HL-60 (cell line): ENCODE data around the gene DSE.
A peak's percentile ranks its signal among the peaks of the same experiment; 100 is the strongest.

Experiments
- DNase-seq, 2 experiments: peaks; one replicate each; pipeline ENCODE4 v3.0.0-alpha.2; 2010 to 2020; ENCODE audit warnings: low read depth in 1 of 2, low spot score in 1 of 2
- H3K27ac ChIP-seq: fragments of 250-450 bp; sonication (Bioruptor Pico); replicated peaks from 2 replicates; pipeline ENCODE4 v1.5.1; 2020; ENCODE audit warnings: mild to moderate bottlenecking, moderate library complexity
- H3K27me3 ChIP-seq: fragments of 250-450 bp; sonication (Bioruptor Pico); 2 replicates; pipeline ENCODE4 v1.5.1; 2021; ENCODE audit warnings: mild to moderate bottlenecking, moderate library complexity; ENCODE audit not compliant: insufficient read depth, poor library complexity, severe bottlenecking
- H3K4me3 ChIP-seq: replicated peaks from 2 replicates; pipeline ENCODE4 v1.5.1; 2011; ENCODE audit warnings: mild to moderate bottlenecking, control low read depth, low read length; ENCODE audit not compliant: insufficient read depth
- CTCF ChIP-seq: IDR thresholded peaks from one replicate; pipeline ENCODE4 v1.5.1; 2011; ENCODE audit warnings: low read length, control low read depth, inconsistent platforms; ENCODE audit not compliant: insufficient read depth
- GABPA ChIP-seq: IDR thresholded peaks from 2 replicates; pipeline ENCODE4 v1.6.1; 2012; ENCODE audit warnings: low read depth
- POLR2AphosphoS5 ChIP-seq: IDR thresholded peaks from 2 replicates; pipeline ENCODE4 v1.6.1; 2012; ENCODE audit warnings: low read depth
- SPI1 ChIP-seq: IDR thresholded peaks from 2 replicates; pipeline ENCODE4 v1.6.1; 2012; ENCODE audit warnings: low read depth, mild to moderate bottlenecking, borderline replicate concordance
- TF ChIP-seq, protein P1 (sequence below): IDR thresholded peaks from 2 replicates; pipeline ENCODE4 v1.6.1; 2012; ENCODE audit warnings: low read depth; ENCODE audit not compliant: insufficient replicate concordance

Gene DSE

DNA sequence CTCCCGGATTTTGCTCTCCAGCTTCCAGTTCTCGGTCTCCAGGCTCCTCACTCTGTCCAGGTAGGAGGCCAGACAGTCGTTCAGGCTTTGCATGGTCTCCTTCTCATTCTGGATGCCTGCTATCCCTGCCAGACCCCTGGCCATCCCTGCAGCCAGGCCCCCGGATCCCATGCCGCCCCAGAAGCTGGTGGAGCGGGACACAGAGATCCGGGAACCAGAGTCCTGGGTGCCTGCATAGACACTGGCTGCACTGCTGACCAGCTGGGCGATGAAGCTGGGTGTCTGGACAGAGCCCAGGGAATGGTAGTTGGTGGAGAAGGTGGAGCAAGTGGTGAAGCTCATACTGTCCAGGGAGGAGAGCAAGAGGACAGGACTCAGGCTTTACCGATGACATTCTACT lies 87.5 kb downstream of the DSE start:
- no peak for DNase-seq
- Histone ChIP-seq H3K4me3 (no peak overlapping the region), H3K27me3 (no peaks in the 10 kb centered on the region), H3K27ac (no peak overlapping the region)
- no peak for TF ChIP-seq GABPA
- TF ChIP-seq, protein P1, sequence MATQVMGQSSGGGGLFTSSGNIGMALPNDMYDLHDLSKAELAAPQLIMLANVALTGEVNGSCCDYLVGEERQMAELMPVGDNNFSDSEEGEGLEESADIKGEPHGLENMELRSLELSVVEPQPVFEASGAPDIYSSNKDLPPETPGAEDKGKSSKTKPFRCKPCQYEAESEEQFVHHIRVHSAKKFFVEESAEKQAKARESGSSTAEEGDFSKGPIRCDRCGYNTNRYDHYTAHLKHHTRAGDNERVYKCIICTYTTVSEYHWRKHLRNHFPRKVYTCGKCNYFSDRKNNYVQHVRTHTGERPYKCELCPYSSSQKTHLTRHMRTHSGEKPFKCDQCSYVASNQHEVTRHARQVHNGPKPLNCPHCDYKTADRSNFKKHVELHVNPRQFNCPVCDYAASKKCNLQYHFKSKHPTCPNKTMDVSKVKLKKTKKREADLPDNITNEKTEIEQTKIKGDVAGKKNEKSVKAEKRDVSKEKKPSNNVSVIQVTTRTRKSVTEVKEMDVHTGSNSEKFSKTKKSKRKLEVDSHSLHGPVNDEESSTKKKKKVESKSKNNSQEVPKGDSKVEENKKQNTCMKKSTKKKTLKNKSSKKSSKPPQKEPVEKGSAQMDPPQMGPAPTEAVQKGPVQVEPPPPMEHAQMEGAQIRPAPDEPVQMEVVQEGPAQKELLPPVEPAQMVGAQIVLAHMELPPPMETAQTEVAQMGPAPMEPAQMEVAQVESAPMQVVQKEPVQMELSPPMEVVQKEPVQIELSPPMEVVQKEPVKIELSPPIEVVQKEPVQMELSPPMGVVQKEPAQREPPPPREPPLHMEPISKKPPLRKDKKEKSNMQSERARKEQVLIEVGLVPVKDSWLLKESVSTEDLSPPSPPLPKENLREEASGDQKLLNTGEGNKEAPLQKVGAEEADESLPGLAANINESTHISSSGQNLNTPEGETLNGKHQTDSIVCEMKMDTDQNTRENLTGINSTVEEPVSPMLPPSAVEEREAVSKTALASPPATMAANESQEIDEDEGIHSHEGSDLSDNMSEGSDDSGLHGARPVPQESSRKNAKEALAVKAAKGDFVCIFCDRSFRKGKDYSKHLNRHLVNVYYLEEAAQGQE: no peak
- no peak for TF ChIP-seq SPI1
- no peak for TF ChIP-seq CTCF
- TF ChIP-seq POLR2AphosphoS5: no peak

DNA sequence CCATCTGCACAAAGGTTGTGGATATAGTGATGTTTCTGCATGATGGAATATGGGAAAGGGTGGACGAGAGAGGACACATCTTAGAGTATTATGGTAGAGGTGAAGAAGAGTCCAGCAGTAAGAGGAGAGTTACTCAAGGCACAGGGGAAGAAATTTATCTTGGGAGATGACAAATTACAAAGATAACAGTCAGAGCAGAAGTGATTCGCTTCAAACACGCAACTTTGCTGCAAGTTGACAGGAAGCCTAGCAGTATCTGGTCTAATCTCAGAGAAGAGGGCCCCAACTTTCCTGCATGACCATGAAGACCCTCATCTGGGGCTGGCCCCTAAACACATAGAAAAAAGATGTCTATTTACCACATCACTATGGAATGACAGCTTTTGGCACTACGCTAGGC lies 89.2 kb downstream of the DSE start:
- DNase-seq: no peak
- Histone ChIP-seq H3K27ac (no peak overlapping the region), H3K27me3 (no peaks in the 10 kb centered on the region), H3K4me3 (no peak overlapping the region)
- TF ChIP-seq POLR2AphosphoS5 (no peak), GABPA (no peak), SPI1 (no peak), CTCF (no peak)
- TF ChIP-seq, protein P1: no peak

- Histone ChIP-seq H3K27me3 (no peaks in the 10 kb centered on the region), H3K27ac (peak within 1 kb of the TSS; percentile 29; the same call in 1 of the 2 replicates), H3K4me3 (no peak within 1 kb of the TSS)
- DNase-seq: no peak
- no peak for TF ChIP-seq POLR2AphosphoS5
- TF ChIP-seq SPI1: no peak
- TF ChIP-seq, protein P1: no peak
- no peak for TF ChIP-seq CTCF
- TF ChIP-seq GABPA: no peak
Measured at GRCh38 chr6:116461331-116461931, 90.7 kb downstream of the DSE start, which contains the start of gene CALHM6. TSS of gene CALHM6 (plus strand) at chr6:116461375. CDS start at chr6:116461930, 555 bp downstream.
